ENCODE results near the gene TEX13A.

The TEX13A gene

DNA sequence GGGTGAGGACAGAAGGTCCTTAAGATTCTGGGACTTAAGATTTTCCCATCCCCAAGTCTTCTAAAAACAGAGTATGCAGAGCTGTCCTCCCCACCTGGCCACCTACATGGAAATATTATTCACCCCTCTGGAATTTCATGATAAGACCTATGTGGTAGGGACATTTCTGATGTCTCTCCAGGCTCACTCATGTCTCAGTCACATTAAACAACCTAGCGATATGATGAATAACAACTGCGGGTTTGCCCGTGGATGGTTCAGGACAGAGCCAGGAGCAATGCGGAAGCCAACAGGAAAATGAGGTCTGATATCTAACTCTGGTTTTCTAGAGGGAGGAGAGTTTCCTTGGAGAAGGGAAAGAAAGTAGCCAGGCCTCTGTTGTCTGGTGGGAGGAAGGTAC lies 47.4 kb downstream of the TEX13A start:
- no peak for DNase-seq (ENCODE audit: low spot score)

Data from HuH-7.5 (cell line).